Measurements from ENCODE around the gene ADARB2.

The ADARB2 gene

GRCh38 chr10:1683649-1684048 lies 53.7 kb downstream of the ADARB2 start:
- DNase-seq, result no peak

- DNase-seq, result no peak
Observed at GRCh38 chr10:1679821-1680650, 57.3 kb downstream of the ADARB2 start.

- DNase-seq, result no peak
Observed at GRCh38 chr10:1678084-1678483, 59.2 kb downstream of the ADARB2 start.

GRCh38 chr10:1677307-1677939 lies 59.9 kb downstream of the ADARB2 start:
- DNase-seq, result no peak

GRCh38 chr10:1674501-1674900 lies 62.8 kb downstream of the ADARB2 start:
- DNase-seq, result no peak

- DNase-seq, result no peak
Observed at GRCh38 chr10:1673568-1674345, 63.6 kb downstream of the ADARB2 start.

GRCh38 chr10:1672001-1672781 lies 65.1 kb downstream of the ADARB2 start:
- no peak for DNase-seq

- DNase-seq, result no peak
Observed at GRCh38 chr10:1671366-1672000, 65.8 kb downstream of the ADARB2 start.

GRCh38 chr10:1670541-1671365 lies 66.6 kb downstream of the ADARB2 start:
- DNase-seq, result no peak

GRCh38 chr10:1669433-1669832 lies 67.9 kb downstream of the ADARB2 start:
- no peak for DNase-seq

- no peak for DNase-seq
Observed at GRCh38 chr10:1668399-1668798, 68.9 kb downstream of the ADARB2 start.

- DNase-seq, result no peak
Observed at GRCh38 chr10:1667392-1667791, 69.9 kb downstream of the ADARB2 start.

GRCh38 chr10:1666147-1666546 lies 71.2 kb downstream of the ADARB2 start:
- DNase-seq, result no peak

- DNase-seq, result no peak
Observed at GRCh38 chr10:1665681-1666080, 71.6 kb downstream of the ADARB2 start.

GRCh38 chr10:1665021-1665661 lies 72.2 kb downstream of the ADARB2 start:
- DNase-seq, result no peak

GRCh38 chr10:1664333-1664964 lies 72.9 kb downstream of the ADARB2 start:
- DNase-seq, result no peak

GRCh38 chr10:1663226-1663625 lies 74.1 kb downstream of the ADARB2 start:
- no peak for DNase-seq

GRCh38 chr10:1662438-1663025 lies 74.8 kb downstream of the ADARB2 start:
- no peak for DNase-seq

- no peak for DNase-seq
Observed at GRCh38 chr10:1661859-1662437, 75.4 kb downstream of the ADARB2 start.

GRCh38 chr10:1661416-1661815 lies 75.9 kb downstream of the ADARB2 start:
- no peak for DNase-seq

Measured in DMS53 (cell line).